ENCODE results near the gene INSC. TPM values are rescaled to one million over a fixed set of nuclear protein-coding genes. Genes with fewer than 3 reads are reported as not detected.

The INSC gene
- total and polyA plus RNA-seq, 2 of the 8 experiments (the other 6 are each of a cell fraction or from before 2014, with no cell fraction given), result 0.58 to 0.59 TPM

GRCh38 chr11:15216678-15217077 is 102.0 kb downstream of the INSC start:
- peak overlapping the region; percentile 74; the same call in 1 of the 2 replicates for H2AFZ ChIP-seq (ENCODE audit: low read length)
- no peak overlapping the region for H2BK5ac ChIP-seq (ENCODE audit: low read depth, low read length)
- H3K4ac ChIP-seq (replicated peaks; ENCODE audit: insufficient read length, low read depth, low read length), result no peak overlapping the region
- H3K56ac ChIP-seq (replicated peaks; ENCODE audit: insufficient read length, low read depth, low read length), result no peak overlapping the region
- H3K36me3 ChIP-seq (ENCODE audit: control insufficient read depth in 2 of 4, insufficient read depth in 4 of 4, low read length in 3 of 4), result no peaks in the 10 kb centered on the region
- H3K23me2 ChIP-seq (ENCODE audit: low read depth, low read length), result peaks cover 2% of the 10 kb centered on the region; the same call in 1 of the 2 replicates
- no peaks in the 10 kb centered on the region; a peak in 1 of 7 replicates for H3K4me1 ChIP-seq (replicated peaks in 1 of 4; ENCODE audit: control insufficient read depth in 3 of 4, insufficient read depth in 4 of 4, low read length in 3 of 4)
- H2AK5ac ChIP-seq (ENCODE audit: low read depth, low read length), result no peak overlapping the region
- H3K23ac ChIP-seq (ENCODE audit: insufficient read length), result no peak overlapping the region
- no peak overlapping the region for H3K14ac ChIP-seq (ENCODE audit: insufficient read length)
- H2BK20ac ChIP-seq (ENCODE audit: low read length), result no peak overlapping the region
- H4K8ac ChIP-seq (ENCODE audit: extremely low read depth, insufficient read depth, low read length), result no peak overlapping the region
- H2BK15ac ChIP-seq (ENCODE audit: low read length), result no peak overlapping the region
- H3K9ac ChIP-seq (replicated peaks in 1 of 4; ENCODE audit: extremely low read depth in 1 of 4, low read depth in 3 of 4, low read length in 3 of 4), result no peak overlapping the region
- H3K79me2 ChIP-seq (ENCODE audit: control insufficient read depth in 1 of 2, insufficient read depth in 2 of 2, low read length in 2 of 2), result no peaks in the 10 kb centered on the region
- H3K27ac ChIP-seq (ENCODE audit: low read depth, low read length), result no peak overlapping the region
- no peak overlapping the region for H2BK12ac ChIP-seq (ENCODE audit: low read depth, low read length)
- no peaks in the 10 kb centered on the region for H3K9me3 ChIP-seq (ENCODE audit: insufficient read depth in 2 of 2, low read depth in 1 of 2, low read length in 1 of 2)
- H3K27me3 ChIP-seq (replicated peaks in 1 of 4; ENCODE audit: control insufficient read depth in 3 of 4, extremely low read depth in 1 of 4, insufficient read depth in 3 of 4, low read length in 3 of 4), result no peaks in the 10 kb centered on the region
- H4K5ac ChIP-seq (ENCODE audit: insufficient read length, low read depth, low read length), result no peak overlapping the region
- TF ChIP-seq EP300 (IDR thresholded peaks at IDR 0.05; ENCODE audit: borderline replicate concordance in 1 of 2, low read depth in 2 of 2, low read length in 2 of 2), result no peak
- no peak for TF ChIP-seq EGR1 (IDR thresholded peaks at IDR 0.05; ENCODE audit: borderline replicate concordance, low read depth, low read length)
- TF ChIP-seq TBP (IDR thresholded peaks at IDR 0.05; ENCODE audit: low read depth, low read length), result no peak
- peak; percentile 47 to 58 for TF ChIP-seq RAD21 (IDR thresholded peaks at IDR 0.05 in 1 of 2, conservative IDR thresholded peaks at IDR 0.05 in 1 of 2; ENCODE audit: low read depth in 2 of 2, low read length in 2 of 2)
- peak; percentile 62 to 69 (median 69) for TF ChIP-seq CTCF (IDR thresholded peaks at IDR 0.05; ENCODE audit: control extremely low read depth in 1 of 3, insufficient read depth in 1 of 3, low read depth in 1 of 3, low read length in 3 of 3)
- FAIRE-seq (peak; percentile 19), DNase-seq (ENCODE audit: low read depth in 1 of 2, low spot score in 2 of 2) (no peak)
- no peaks in the 10 kb centered on the region for H3K79me1 ChIP-seq (ENCODE audit: low read depth, low read length)
- no peak overlapping the region for H3K4me2 ChIP-seq (ENCODE audit: insufficient read depth in 1 of 2, low read depth in 2 of 2, low read length in 2 of 2)
- H4K20me1 ChIP-seq (replicated peaks in 1 of 2; ENCODE audit: control insufficient read depth in 1 of 2, insufficient read depth in 2 of 2, low read length in 2 of 2), result no peaks in the 10 kb centered on the region
- H2BK120ac ChIP-seq (replicated peaks; ENCODE audit: low read depth, low read length), result no peak overlapping the region
- H4K91ac ChIP-seq (replicated peaks; ENCODE audit: insufficient read length, low read length), result no peak overlapping the region
- no peak overlapping the region for H3K18ac ChIP-seq (ENCODE audit: extremely low read depth, low read length)
- H3K4me3 ChIP-seq (ENCODE audit: extremely low read depth in 1 of 4, insufficient read depth in 2 of 4, low read depth in 3 of 4, low read length in 4 of 4), result no peak overlapping the region
- POLR2A ChIA-PET (ENCODE audit: partially characterized antibody), result no interaction called here
- CTCF ChIA-PET (ENCODE audit: partially characterized antibody), result interaction anchor here (0.6 to 3.8 kb wide), 23 partner anchors 9 to 571 kb away, joined by 3 to 30 read pairs (median 4); partner anchors contain the start of gene INSC
